Right lung (tissue), 5 donors: ENCODE measurements around the gene FNBP1. TPM values are rescaled to one million over a fixed set of nuclear protein-coding genes. Genes with fewer than 3 reads are reported as not detected.

Experiments used
- DNase-seq, 2 donors: peaks; one replicate each; pipeline ENCODE4 v3.0.0-alpha.2; 2013
- polyA plus RNA-seq, 5 donors: library from polyadenylated mRNA; unstranded; fragments of 120-200 nt; gene quantifications; one replicate each; pipeline versions ENCODE4 v1.2.1 to v1.2.3, GENCODE V29; 2013; ENCODE audit warnings: inconsistent platforms in 1 of 5, low replicate concordance in 1 of 5; ENCODE audit not compliant: insufficient read length in 5 of 5, insufficient read depth in 1 of 5

FNBP1 gene
- polyA plus RNA-seq, 5 donors: 30.2 to 35.9 (median 33.6) TPM

DNA sequence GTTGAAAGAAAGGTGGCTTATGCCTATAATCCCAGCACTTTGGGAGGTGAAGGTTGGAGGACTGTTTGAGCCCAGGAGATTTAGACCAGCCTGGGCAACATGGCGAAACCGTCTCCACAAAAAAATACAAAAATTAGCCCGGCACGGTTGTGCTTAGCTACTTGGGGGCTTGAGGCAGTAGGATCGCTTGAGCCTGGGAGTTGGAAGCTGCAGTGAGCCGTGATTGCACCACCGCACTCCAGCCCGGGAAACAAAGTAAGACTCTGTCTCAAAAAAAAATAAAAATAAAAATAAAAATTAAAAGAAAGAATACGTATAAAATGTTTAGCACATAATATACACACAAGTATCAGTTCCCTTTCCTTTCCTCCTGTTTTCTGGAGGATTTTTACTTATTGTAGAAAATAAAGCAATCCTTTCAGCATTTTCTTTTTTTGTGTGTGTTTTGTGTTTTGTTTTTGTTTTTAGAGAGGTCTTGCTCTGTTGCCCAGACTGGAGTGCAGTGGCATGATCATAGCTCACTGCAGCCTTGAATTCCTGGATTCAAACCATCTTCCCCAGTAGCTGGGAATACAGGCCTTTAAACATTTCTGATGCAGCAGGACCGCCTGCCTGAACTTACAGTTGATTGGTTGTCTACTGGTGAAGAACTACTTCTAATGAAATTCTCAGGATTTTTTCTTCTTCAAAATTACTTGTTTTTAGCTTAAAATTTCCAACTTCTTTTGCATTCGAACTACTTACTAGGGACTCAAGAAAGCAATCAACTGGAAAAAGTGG, 6.6 kb upstream of the FNBP1 start:
- DNase-seq: no peak

DNA sequence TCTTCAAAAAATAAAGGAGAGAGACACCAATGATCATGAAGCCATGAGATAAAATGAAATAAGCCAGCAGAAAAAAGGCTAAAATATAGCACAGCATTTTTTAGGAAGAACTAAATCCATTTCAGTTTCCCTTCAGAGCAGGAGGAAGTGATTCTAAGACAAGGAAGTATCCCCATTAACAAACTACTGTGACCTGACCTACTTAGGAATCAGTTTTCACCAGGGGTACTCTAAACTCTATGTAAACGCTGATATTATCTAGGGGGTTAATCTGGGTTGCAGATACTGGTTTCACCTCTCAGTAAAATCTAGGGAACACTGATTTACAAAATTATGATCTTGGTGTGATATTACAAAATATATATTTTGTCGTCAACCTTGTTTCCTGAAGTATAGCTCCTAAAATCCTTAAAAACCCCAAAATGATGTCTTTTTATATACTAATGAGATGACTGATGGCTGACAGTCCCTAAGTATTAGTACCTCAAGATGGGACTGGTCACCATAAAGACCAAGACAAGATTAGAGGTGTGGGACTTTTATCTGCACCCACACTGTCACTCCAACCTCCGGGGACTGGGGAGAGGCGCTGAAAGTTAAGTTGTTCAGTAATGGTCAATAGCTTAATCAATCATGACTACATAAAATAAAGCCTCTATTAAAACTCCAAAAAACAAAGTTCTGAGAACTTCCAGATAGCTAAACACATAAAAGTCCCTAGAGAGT, 2.9 kb upstream of the FNBP1 start:
- no peak for DNase-seq

DNA sequence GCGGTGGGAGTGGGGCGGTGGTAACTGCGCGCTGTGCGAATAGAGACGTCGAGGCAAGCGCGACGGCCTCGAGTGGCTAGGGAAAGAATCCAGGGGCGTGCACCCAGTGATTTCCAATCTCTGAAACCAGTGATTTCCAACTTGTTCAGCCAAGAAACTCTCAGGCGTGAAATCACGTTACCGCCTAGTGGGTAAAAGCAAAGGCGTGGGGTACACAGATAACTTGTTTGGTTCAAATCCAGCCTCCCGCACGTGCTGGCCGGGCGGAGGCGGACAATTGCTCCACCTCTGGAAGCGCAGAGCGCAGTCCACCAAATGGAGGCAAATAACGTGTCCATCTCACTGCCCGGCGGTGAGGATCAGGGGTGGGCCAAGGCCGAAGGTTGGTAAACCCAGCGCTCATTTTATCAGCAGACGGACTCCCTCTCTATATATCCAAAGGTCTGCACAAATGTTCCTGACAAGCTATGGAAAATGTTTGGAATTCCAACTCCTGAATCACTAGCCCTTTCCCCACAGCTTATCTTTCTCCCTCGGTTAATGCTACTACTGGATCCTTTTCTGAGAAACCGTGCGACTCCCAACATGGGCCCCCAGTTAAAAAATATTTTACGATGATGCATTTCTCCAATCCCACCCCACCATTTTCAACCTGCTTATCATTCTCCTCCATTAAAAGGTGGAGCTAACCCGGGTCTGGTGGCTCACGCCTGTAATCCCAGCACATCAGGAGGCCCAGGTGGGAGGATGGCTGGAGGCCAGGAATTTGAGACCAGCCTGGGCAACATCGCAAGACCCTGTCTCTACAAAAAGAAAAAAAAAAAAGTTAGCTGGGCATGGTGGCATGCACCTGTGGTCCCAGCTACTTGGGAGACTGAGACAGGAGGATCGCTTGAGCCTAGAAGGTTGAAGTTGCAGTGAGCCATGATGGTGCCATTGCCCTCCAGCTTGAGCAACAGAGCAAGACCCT, 950 bp upstream of the FNBP1 start:
- DNase-seq: peak in 1 of 2 donors; percentile 48

DNA sequence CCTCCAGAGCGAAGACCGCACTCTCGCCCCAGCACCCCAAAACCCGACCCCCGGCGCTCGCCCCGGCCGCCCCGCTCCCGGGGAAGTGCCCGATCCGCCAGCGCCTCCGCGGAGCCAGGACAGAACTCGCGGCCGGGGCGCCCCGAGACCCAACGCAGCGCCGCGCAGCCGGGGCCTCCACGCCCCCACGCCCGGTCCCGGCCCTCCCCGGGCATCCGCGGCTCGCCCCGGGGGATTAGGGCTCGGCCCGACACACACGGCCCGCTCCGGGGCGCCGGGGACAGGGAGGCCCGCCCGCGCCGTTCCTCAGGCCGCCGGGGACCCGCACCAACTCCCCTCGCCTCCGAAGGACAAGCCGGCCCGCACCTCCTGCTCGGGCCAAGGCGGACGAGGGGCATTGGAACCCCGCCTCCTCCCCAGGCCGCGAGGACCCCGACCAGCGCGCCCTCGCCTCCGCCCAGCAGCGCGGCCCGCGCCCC, 544 bp downstream of the FNBP1 start:
- no peak for DNase-seq

DNA sequence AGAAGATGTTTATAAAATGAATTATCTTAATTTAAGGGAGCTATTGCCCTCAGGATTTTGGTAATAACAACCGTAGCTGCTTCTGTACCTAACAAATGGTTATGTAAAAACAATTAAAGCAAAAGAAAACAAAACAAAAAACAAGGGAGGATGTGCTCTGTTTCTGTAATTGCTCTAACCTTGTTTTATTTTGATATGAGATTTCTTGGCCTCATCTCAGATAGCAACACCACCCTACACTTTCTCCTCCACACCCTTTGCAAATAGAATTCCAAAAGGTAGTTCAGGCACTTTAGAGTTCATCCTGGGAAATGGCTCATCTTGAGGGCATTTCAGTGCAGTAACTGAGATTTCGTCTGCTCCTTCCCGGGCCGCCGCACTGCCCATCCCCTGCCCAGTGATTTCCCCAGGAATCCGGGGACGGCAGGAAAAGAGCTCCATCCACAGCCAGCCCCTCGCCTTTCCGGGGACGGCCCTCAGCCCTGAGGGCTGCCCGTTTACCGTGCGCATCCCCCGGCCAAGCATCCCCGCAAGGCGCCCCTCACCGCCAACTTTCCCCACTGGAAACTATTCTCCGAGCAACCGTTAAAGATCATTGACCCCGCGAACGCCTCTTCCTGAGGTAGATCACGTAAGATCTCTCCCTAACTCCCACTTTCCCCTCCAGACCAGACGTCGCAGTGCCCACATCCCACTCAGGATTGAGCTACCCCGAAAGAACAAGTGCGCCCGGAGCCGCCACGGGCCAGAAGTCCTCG, 1.2 kb downstream of the FNBP1 start:
- DNase-seq: no peak

DNA sequence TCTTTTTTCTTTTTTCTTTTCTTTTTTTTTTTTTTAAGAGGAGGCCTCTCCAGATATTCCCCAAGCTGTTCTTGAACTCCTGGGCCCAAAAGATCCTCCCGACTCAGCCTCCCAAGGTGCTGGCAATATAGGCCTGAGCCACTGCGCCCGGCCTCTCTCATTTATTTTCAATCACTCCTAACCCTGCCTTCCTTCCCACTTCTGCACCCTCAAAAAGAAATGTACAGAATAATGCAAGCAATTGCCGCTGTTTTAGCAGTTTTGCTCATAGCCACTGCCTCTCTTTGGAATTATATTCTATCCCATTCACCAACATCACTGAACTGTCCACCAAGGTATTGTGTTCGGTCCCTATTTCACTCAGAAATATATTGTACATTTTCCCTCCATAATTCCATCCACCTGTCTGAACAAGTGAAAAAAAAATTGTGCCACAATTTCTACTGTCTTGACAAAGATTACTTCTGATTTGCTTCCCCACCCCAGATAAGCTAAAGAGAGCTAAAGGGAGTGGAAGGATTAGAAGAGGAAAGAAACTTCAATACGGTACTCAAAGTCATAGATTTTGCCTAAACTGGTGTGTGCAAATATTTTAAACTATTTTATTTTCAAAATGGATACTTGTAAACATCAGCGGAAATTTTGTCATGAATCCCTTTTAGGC, 1.9 kb downstream of the FNBP1 start:
- DNase-seq: no peak

DNA sequence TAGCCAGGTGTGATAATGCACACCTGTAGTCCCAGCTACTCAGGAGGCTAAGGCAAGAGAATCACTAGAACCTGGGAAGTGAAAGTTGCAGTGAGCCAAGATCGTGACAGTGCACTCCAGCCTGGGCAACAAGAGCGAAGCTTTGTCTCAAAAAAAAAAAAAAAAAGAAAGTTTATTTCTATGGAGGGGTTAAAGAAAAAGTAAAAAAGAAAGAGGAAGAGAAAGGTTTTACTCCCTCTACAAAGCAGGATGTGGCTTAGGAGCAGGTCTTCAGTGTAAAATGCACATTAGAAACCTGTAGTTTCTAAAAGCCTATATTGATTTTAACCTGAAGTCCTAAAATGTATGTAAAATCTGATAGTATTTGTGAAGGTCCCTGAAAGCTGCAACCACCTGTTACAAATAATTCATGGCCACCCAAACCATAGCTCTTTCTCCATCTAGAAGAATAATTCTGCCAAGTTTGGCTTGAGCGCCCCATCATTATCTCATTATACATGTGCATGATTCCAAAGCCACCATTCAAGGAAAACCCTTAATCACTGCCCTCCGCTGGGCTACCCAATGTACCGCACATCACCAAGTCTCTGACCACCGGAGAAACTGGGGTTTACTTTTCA, 3.4 kb downstream of the FNBP1 start:
- no peak for DNase-seq

DNA sequence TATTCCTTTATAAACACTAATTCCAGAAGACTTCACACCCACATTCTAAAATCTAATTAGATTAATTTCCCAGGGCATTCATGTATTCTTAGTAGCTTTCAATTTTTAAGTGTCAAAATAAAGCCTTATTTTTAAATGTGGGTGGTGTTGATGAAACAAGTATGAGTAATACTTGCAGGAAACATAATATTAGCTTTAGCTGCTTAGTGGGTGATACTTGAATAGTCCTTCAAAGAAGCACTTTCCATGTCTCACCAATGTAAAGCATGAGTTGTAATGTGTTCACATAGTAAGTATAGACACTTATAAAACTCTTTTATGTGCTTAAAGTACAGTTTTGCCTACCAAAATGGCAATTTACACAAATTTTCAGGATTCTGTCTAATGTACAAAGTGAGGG, 6.9 kb downstream of the FNBP1 start:
- no peak for DNase-seq

DNA sequence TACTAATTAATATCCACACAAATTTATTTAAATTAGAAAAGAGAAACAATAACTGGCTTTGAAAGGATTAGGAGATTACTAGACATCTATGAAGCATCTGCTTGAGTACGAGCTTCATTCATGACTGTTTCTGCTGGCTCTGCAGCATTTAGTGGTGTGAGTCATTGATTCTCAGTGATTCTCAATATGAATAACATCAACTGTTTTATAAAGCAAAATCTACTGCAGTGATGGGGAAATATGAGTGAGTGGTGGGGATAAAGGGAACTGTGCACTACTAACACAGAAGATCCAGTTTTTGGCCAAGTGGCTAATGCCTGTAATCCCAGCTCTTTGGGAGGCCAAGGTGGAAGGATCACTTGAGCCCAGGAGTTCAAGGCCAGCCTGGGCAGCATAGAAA, 8.4 kb downstream of the FNBP1 start:
- DNase-seq: no peak

DNA sequence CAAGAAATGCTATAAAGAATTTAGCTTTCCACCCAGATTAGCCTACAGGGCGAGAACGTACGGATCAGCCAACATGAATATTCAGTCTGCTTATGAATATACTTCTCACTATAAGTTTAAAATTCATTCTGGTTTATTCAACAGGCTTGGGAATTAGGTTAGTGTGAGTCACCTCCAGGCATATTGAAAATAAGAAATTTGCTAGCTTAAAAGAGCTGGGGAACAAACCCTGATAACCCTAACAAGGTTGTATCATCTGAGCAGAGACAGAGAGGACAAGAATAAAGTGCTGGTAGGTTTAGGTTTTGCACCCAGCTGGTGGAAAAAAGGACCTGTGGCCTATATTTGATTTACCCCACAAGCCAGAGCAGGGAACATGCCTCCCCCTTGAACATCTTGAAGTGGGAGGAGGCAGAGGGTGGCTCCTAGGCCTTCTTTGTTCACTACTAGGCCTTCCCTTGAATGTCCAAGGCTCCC, 12.3 kb downstream of the FNBP1 start:
- no peak for DNase-seq

DNA sequence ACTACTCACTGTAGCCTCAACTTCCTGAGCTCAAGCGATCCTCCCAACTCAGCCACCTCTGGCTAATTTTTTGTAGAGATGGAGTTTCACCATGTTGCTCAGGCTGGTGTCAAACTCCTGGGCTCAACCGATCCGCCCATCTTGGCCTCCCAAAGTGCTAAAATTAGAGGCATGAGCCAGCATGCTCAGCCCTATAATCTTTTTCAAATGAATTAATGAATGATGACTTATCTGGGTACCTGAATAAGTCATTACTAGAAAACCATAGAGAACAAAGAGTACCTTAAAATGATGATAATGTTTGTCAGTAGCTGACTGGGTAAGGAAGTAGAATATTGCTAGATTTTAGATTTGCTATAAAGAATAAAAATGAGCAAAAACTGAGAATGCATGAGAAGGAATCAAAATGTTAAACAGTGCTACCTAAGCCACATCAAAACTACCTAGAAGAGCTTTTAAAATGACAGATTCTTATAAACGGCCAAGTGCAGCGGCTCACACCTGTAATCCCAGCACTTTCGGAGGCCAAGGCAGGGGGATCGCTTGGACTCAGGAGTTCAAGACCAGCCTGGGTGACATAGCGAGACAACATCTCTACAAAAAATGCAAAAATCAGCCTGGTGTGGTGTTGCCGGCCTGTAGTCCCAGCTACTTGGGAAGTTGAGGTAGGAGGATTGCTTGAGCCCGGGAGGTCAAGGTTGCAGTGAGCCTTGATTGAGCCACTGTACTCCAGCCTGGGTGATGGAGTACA, 13.6 kb downstream of the FNBP1 start:
- DNase-seq: no peak

DNA sequence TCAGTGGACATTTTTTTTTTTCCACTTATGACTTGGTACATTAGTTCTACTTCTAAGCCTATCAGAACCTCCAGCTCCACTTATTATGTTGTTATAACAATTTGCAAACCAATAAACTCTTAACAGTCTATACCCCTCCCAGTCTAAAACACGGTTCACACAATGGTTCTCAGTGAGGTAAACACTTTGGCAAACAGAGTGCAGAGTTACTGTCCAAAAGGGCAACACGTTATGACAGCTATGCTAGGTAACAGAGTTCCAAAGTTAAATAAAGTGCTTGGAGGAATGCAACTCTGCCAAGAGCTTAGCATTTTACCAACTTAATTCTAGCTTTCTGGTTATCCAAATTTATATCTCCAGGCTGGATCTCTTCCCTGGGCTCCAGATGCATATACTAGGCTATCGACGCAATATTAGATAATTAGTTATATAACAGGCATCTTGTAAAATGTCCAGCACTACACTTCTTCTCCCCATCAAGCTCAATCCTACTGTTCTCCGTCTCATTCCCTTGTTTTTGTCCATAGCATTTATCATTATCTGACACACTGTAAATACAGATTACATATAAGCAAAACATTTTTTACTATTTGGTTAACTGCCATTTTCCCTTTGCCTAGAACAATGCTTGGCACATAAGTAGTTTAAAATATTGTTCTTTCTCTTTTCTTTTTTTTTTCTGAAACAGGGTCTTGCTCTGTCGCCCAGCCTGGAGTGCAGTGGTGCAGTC, 14.3 kb downstream of the FNBP1 start:
- no peak for DNase-seq

DNA sequence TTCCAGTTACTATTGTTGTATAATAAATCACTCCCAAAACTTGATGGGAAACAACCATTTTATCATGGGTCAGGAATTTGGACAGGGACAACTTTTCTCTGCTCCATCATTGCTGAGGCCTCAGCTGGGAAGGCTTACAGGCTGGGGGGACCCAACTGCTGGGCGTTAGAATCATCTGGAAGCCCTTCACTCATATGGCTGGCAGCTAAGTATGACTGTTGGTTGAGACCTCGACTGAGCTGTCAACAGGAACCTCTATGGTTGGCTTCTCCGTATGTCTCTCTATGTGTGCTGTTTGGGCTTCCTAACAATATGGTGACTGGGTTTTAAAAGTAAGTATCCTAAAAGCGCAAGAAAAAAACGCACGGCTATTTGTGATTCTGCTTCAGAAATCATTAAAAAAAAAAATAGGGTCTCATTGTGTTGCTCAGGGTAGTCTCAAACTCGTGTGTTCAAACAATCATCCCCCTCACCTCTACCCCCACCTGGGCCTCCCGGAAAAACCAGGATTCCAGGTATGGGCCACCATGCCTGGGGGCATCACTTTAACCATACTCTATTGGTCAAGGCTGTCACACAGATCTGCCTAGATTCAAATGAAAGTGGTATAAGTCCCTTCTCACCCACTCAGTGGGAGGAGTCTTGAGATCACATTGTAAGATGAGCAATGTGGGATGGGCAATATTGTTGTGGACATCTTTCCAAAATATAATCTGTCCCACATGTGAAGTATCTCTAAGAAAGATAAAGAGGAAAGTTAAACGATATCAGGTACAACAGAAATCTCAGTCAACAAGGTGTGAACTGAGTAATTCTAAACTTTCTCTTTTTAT, 15.2 kb downstream of the FNBP1 start:
- no peak for DNase-seq

DNA sequence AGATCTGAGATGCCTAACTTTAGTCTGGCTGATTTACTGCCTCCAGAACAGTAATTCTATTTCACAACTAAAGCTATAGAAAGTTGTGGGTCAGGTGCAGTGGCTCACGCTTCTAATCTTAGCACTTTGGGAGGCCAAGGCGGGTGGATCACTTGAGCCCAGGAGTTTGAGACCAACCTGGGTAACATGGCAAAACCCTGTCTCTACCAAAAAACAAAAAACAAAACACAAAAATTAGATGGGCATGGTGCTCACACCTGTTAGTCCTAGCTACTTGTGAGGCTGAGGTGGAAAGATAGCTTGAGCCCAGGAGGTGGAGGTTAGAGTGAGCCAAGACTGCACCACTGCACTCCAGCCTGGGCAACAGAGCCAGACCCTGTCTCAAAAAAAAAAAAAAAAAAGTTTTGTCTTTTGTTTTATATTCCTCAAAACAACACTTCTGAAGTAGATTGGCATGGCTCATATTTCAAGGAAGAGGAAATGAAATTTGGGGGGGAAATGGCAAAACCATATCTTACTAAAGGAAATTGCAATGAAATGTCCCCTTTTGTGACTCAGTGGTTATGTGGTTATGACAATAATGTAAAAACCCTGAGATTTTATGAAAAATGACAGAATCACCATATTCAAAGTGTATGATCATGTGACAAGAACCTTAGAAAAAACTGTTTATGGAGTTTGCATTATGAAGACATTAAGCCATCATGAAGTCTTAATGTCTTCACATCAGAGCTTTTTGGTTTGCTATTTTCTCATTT, 16.2 kb downstream of the FNBP1 start:
- no peak for DNase-seq

DNA sequence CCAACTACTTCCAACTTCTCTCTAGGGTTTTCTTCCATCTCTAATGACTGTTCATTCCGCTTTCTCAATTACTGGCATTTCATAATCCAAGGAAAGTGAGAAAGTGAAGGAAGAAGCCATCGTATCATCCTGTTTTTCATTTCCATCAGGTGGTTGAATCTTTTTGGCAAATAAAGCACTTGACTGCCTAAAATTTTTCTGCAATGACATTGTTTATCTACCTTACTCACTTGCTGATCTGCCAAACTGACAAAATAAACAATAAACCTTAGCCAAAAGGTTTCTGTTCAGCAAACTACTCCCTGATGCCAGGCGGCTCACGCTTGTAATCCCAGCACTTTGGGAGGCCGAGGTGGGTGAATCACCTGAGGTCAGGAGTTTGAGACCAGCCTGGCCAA, 18.4 kb downstream of the FNBP1 start:
- DNase-seq: no peak

DNA sequence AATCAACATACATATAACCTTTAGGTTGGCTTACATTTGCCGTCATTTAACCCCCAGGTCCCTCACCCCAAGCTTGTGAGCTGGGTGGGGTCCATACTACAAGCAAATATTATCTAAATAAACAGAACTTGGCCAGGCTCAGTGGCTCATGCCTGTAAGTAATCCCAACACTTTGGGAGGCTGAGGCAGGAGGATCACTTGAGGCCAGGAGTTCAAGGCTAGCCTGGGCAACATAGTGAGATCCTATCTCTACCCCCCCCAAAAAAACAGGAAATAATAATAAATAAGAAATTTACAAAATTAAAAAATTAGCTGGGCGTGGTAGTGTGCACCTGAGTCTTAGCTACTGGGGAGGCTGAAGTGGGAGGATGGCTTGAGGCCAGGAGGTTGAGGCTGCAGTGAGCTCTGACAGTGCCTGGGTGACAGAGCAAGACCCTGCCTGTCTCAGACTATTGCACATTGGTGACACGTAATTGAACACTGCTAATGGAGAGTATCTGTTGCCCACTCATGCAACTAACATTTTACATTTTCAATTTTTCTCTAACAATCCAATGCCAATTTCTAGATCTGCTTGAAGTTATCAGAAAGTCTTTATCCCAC, 18.9 kb downstream of the FNBP1 start:
- DNase-seq: no peak
